Measurements from ENCODE around the gene GADD45B. TPM values are rescaled to one million over a fixed set of nuclear protein-coding genes. Genes with fewer than 3 reads are reported as not detected.

GADD45B gene
- total and polyA plus RNA-seq, 10 of the 15 experiments (the other 5 are each of a cell fraction or from before 2014, with no cell fraction given), result 2.4 to 180 (median 91.1) TPM

DNA sequence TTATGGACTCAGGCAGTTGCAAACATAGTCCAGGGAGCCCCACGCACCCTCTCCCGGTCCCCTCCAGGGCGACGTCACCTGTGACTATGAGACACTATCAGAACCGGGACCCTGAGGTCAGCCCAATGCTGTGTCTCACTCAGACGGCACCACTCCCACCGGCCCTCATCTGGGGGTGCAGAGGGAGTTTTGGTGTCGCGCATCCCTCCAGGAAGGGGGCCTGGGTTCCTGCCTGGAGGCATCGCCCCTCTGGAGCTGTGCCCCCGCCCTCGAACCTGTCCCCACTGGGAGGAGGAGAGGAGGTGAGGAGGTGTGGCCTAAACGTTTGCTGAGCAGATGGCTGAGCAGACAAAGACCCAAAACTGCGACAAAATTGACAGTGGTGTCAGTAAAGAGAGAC lies 51.2 kb downstream of the GADD45B start:
- Histone ChIP-seq H3K4me1 (ENCODE audit: control insufficient read depth, insufficient read depth, low read length) (no peaks in the 10 kb centered on the region), H3K4me3 (no peak overlapping the region), H3K4me2 (ENCODE audit: control insufficient read depth, insufficient read depth) (no peak overlapping the region), H3K27me3 (replicated peaks in 1 of 2; ENCODE audit: control insufficient read depth in 2 of 2, insufficient read depth in 2 of 2, low read length in 1 of 2) (no peaks in the 10 kb centered on the region), H3K9me3 (replicated peaks; ENCODE audit: control insufficient read depth, insufficient read depth, low read length) (no peaks in the 10 kb centered on the region), H3K36me3 (ENCODE audit: control insufficient read depth in 2 of 2, insufficient read depth in 2 of 2, low read length in 1 of 2) (no peaks in the 10 kb centered on the region), H2AFZ (ENCODE audit: control insufficient read depth, low read depth, low read length) (no peak overlapping the region), H4K20me1 (ENCODE audit: control insufficient read depth, insufficient read depth) (no peaks in the 10 kb centered on the region), H3K27ac (ENCODE audit: control insufficient read depth, insufficient read depth) (no peak overlapping the region), H3K79me2 (ENCODE audit: control insufficient read depth, insufficient read depth, low read length) (no peaks in the 10 kb centered on the region), H3K9ac (ENCODE audit: control insufficient read depth, insufficient read depth, low read length) (no peak overlapping the region)
- DNase-seq (ENCODE audit: low read depth, low spot score) (no peak), ATAC-seq (no peak), FAIRE-seq (no peak)
- intact Hi-C loops (cut with micrococcal nuclease; ENCODE audit: unreplicated experiment), result no loop called here
- TF ChIP-seq PAX5 (IDR thresholded peaks at IDR 0.05; ENCODE audit: borderline replicate concordance, low read depth, low read length), result no peak
- CTCF ChIA-PET, result no interaction called here
- RAD21 ChIA-PET (ENCODE audit: unreplicated experiment), result no interaction called here
- POLR2A ChIA-PET, result no interaction called here
- no TSS peak for BruUV-seq (replicated peaks)
- SMC1A ChIA-PET (ENCODE audit: uncharacterized antibody, unreplicated experiment), result no interaction called here
- WGBS (ENCODE audit: insufficient coverage, insufficient replicate concordance, low lambda C conversion rate, missing lambda C conversion rate), result 81% methylated on average over 14 of the region's 14 CpGs
- in situ Hi-C loops (cut with MboI), result no loop called here

DNA sequence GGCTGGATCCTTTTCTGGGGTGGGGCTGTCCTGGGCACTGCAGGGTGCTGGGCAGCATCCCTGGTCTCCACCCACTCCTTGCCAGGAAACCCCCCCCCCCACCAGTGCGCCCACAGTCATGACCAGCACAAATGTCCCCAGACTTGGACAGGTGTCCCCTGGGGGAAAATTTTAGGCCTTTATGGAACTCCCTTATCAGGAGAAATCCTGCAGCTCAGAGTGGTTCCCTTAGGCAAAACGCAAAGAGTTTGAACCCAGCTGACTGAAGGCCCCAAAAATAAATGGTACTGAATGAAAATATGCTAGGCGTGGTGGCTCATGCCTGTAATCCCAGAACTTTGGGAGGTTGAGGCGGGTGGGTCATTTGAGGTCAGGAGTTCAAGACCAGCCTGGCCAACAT lies 51.8 kb downstream of the GADD45B start:
- H3K9ac ChIP-seq (ENCODE audit: control insufficient read depth, insufficient read depth, low read length), result no peak overlapping the region
- no peaks in the 10 kb centered on the region for H3K9me3 ChIP-seq (replicated peaks; ENCODE audit: control insufficient read depth, insufficient read depth, low read length)
- BruUV-seq (replicated peaks), result no TSS peak
- H3K79me2 ChIP-seq (ENCODE audit: control insufficient read depth, insufficient read depth, low read length), result no peaks in the 10 kb centered on the region
- ChIA-PET SMC1A (ENCODE audit: uncharacterized antibody, unreplicated experiment) (interaction anchor here (0.6 kb wide), 1 partner anchor 166 kb away, joined by 3 read pairs; no protein-coding TSS in a partner anchor), POLR2A (no interaction called here), RAD21 (ENCODE audit: unreplicated experiment) (interaction anchor here (1.3 kb wide), 1 partner anchor 48 kb away, joined by 4 read pairs; no protein-coding TSS in a partner anchor), CTCF (no interaction called here)
- in situ Hi-C loops (cut with MboI) (no loop called here), intact Hi-C loops (cut with micrococcal nuclease; ENCODE audit: unreplicated experiment) (no loop called here)
- H3K4me3 ChIP-seq, result no peak overlapping the region
- TF ChIP-seq BCL3 (IDR thresholded peaks at IDR 0.05; ENCODE audit: borderline replicate concordance, insufficient read depth, low read depth, low read length, poor library complexity, severe bottlenecking), result no peak
- no peak for TF ChIP-seq CBX5 (IDR thresholded peaks at IDR 0.05; ENCODE audit: low read depth)
- TF ChIP-seq BACH1 (IDR thresholded peaks at IDR 0.05; ENCODE audit: borderline replicate concordance), result no peak
- H3K27ac ChIP-seq (ENCODE audit: control insufficient read depth, insufficient read depth), result no peak overlapping the region
- no peaks in the 10 kb centered on the region for H3K4me1 ChIP-seq (ENCODE audit: control insufficient read depth, insufficient read depth, low read length)
- no peak for ATAC-seq
- WGBS (ENCODE audit: insufficient coverage, insufficient replicate concordance, low lambda C conversion rate, missing lambda C conversion rate), result 94% methylated on average over 4 of the region's 4 CpGs
- H4K20me1 ChIP-seq (ENCODE audit: control insufficient read depth, insufficient read depth), result no peaks in the 10 kb centered on the region
- no peak for FAIRE-seq
- H2AFZ ChIP-seq (ENCODE audit: control insufficient read depth, low read depth, low read length), result no peak overlapping the region
- no peak for DNase-seq (ENCODE audit: low read depth, low spot score)
- no peaks in the 10 kb centered on the region for H3K36me3 ChIP-seq (ENCODE audit: control insufficient read depth in 2 of 2, insufficient read depth in 2 of 2, low read length in 1 of 2)
- no peak overlapping the region for H3K4me2 ChIP-seq (ENCODE audit: control insufficient read depth, insufficient read depth)
- no peaks in the 10 kb centered on the region for H3K27me3 ChIP-seq (replicated peaks in 1 of 2; ENCODE audit: control insufficient read depth in 2 of 2, insufficient read depth in 2 of 2, low read length in 1 of 2)

Small RNA genes within 50 kb of the gene (microRNA-seq; reads per million reads assigned to microRNA genes)
- gene MIR7108, result 3.6 reads per million, percentile 21 among the genes with 10 or more reads in this experiment

Small RNA genes within 50 kb of the gene (small RNA-seq; reads per million reads assigned to genes)
- not detected for gene RNU6-993P

Other genes starting within 250 kb of the GADD45B start
Only the 7 nearest of the 13 such genes appear.
- gene PEAK3, start 194.0 kb upstream of the GADD45B start, total RNA-seq (2014; rRNA removed), result not detected in 2 replicates
- gene PEAK3, start 194.0 kb upstream of the GADD45B start, total RNA-seq (2014; rRNA removed; fragmentation: Illumina TruSeq; extraction: Trizol), result not detected in 2 replicates
- gene PEAK3, start 194.0 kb upstream of the GADD45B start, total RNA-seq (2021), result 0.10 and 0.13 TPM in 2 replicates
- gene PEAK3, start 194.0 kb upstream of the GADD45B start, polyA plus RNA-seq (2011; rRNA removed), result 0.03 TPM in 1 of 2 replicates, not detected in the other
- gene PEAK3, start 194.0 kb upstream of the GADD45B start, polyA plus RNA-seq (2014; fragmentation: Illumina TruSeq; extraction: Trizol), result not detected in 2 replicates
- gene PEAK3, start 194.0 kb upstream of the GADD45B start, polyA plus RNA-seq (2014; fragmentation: Nextera tagmentation; extraction: Ambion mirVana), result not detected
- gene PEAK3, start 194.0 kb upstream of the GADD45B start, polyA plus RNA-seq (2014; rRNA removed), result not detected in 2 replicates
- under 1 TPM in 1 of 2 experiments, not detected in 1; 0.05 TPM for gene PEAK3, start 194.0 kb upstream of the GADD45B start, polyA plus RNA-seq (2016; fragmentation: Nextera tagmentation; extraction: Ambion mirVana)
- gene LINGO3, start 168.0 kb upstream of the GADD45B start, total RNA-seq (2014; rRNA removed), result 0.22 and 0.40 TPM in 2 replicates
- 0.09 TPM in 1 of 2 replicates, not detected in the other for gene LINGO3, start 168.0 kb upstream of the GADD45B start, total RNA-seq (2014; rRNA removed; fragmentation: Illumina TruSeq; extraction: Trizol)
- 0.27 and 0.33 TPM in 2 replicates for gene LINGO3, start 168.0 kb upstream of the GADD45B start, total RNA-seq (2021)
- not detected in 2 replicates for gene LINGO3, start 168.0 kb upstream of the GADD45B start, polyA plus RNA-seq (2011; rRNA removed)
- gene LINGO3, start 168.0 kb upstream of the GADD45B start, polyA plus RNA-seq (2014; fragmentation: Illumina TruSeq; extraction: Trizol), result not detected in 2 replicates
- gene LINGO3, start 168.0 kb upstream of the GADD45B start, polyA plus RNA-seq (2014; fragmentation: Nextera tagmentation; extraction: Ambion mirVana), result not detected
- gene LINGO3, start 168.0 kb upstream of the GADD45B start, polyA plus RNA-seq (2014; rRNA removed), result 0.05 and 0.09 TPM in 2 replicates
- gene LINGO3, start 168.0 kb upstream of the GADD45B start, polyA plus RNA-seq (2016; fragmentation: Nextera tagmentation; extraction: Ambion mirVana), result 1 to 10 TPM; 1.2 to 2.0 TPM
- gene LSM7, start 147.5 kb upstream of the GADD45B start, total RNA-seq (2014; rRNA removed), result 253 and 300 TPM in 2 replicates
- 138 and 148 TPM in 2 replicates for gene LSM7, start 147.5 kb upstream of the GADD45B start, total RNA-seq (2014; rRNA removed; fragmentation: Illumina TruSeq; extraction: Trizol)
- 205 and 211 TPM in 2 replicates for gene LSM7, start 147.5 kb upstream of the GADD45B start, total RNA-seq (2021)
- gene LSM7, start 147.5 kb upstream of the GADD45B start, polyA plus RNA-seq (2011; rRNA removed), result 193 and 274 TPM in 2 replicates
- gene LSM7, start 147.5 kb upstream of the GADD45B start, polyA plus RNA-seq (2014; fragmentation: Illumina TruSeq; extraction: Trizol), result 34.5 and 107 TPM in 2 replicates
- gene LSM7, start 147.5 kb upstream of the GADD45B start, polyA plus RNA-seq (2014; fragmentation: Nextera tagmentation; extraction: Ambion mirVana), result 100 to 1,000 TPM in 1 of 2 experiments, 10 to 100 TPM in 1; 24.4 to 108 TPM
- gene LSM7, start 147.5 kb upstream of the GADD45B start, polyA plus RNA-seq (2014; rRNA removed), result 424 and 461 TPM in 2 replicates
- 100 to 1,000 TPM; 230 to 273 TPM for gene LSM7, start 147.5 kb upstream of the GADD45B start, polyA plus RNA-seq (2016; fragmentation: Nextera tagmentation; extraction: Ambion mirVana)
- 19.2 and 26.0 TPM in 2 replicates for gene SPPL2B, start 147.4 kb upstream of the GADD45B start, total RNA-seq (2014; rRNA removed)
- gene SPPL2B, start 147.4 kb upstream of the GADD45B start, total RNA-seq (2014; rRNA removed; fragmentation: Illumina TruSeq; extraction: Trizol), result 6.4 and 7.8 TPM in 2 replicates
- 47.6 and 56.5 TPM in 2 replicates for gene SPPL2B, start 147.4 kb upstream of the GADD45B start, total RNA-seq (2021)
- gene SPPL2B, start 147.4 kb upstream of the GADD45B start, polyA plus RNA-seq (2011; rRNA removed), result 7.6 and 10.6 TPM in 2 replicates
- 2.1 and 5.0 TPM in 2 replicates for gene SPPL2B, start 147.4 kb upstream of the GADD45B start, polyA plus RNA-seq (2014; fragmentation: Illumina TruSeq; extraction: Trizol)
- under 1 TPM; 0.29 to 0.40 TPM for gene SPPL2B, start 147.4 kb upstream of the GADD45B start, polyA plus RNA-seq (2014; fragmentation: Nextera tagmentation; extraction: Ambion mirVana)
- gene SPPL2B, start 147.4 kb upstream of the GADD45B start, polyA plus RNA-seq (2014; rRNA removed), result 55.5 and 65.7 TPM in 2 replicates
- gene SPPL2B, start 147.4 kb upstream of the GADD45B start, polyA plus RNA-seq (2016; fragmentation: Nextera tagmentation; extraction: Ambion mirVana), result 10 to 100 TPM; 33.8 to 34.7 TPM
- not detected in 2 replicates for gene TMPRSS9, start 115.9 kb upstream of the GADD45B start, total RNA-seq (2014; rRNA removed)
- gene TMPRSS9, start 115.9 kb upstream of the GADD45B start, total RNA-seq (2014; rRNA removed; fragmentation: Illumina TruSeq; extraction: Trizol), result not detected in 2 replicates
- not detected in 2 replicates for gene TMPRSS9, start 115.9 kb upstream of the GADD45B start, total RNA-seq (2021)
- gene TMPRSS9, start 115.9 kb upstream of the GADD45B start, polyA plus RNA-seq (2011; rRNA removed), result not detected in 2 replicates
- not detected in 2 replicates for gene TMPRSS9, start 115.9 kb upstream of the GADD45B start, polyA plus RNA-seq (2014; fragmentation: Illumina TruSeq; extraction: Trizol)
- not detected for gene TMPRSS9, start 115.9 kb upstream of the GADD45B start, polyA plus RNA-seq (2014; fragmentation: Nextera tagmentation; extraction: Ambion mirVana)
- 0.09 TPM in 1 of 2 replicates, not detected in the other for gene TMPRSS9, start 115.9 kb upstream of the GADD45B start, polyA plus RNA-seq (2014; rRNA removed)
- gene TMPRSS9, start 115.9 kb upstream of the GADD45B start, polyA plus RNA-seq (2016; fragmentation: Nextera tagmentation; extraction: Ambion mirVana), result under 1 TPM in 1 of 2 experiments, not detected in 1; 0.24 TPM
- gene TIMM13, start 48.5 kb upstream of the GADD45B start, total RNA-seq (2014; rRNA removed), result 69.5 and 80.8 TPM in 2 replicates
- gene TIMM13, start 48.5 kb upstream of the GADD45B start, total RNA-seq (2014; rRNA removed; fragmentation: Illumina TruSeq; extraction: Trizol), result 28.3 and 34.4 TPM in 2 replicates
- gene TIMM13, start 48.5 kb upstream of the GADD45B start, total RNA-seq (2021), result 151 and 160 TPM in 2 replicates
- 17.1 and 38.9 TPM in 2 replicates for gene TIMM13, start 48.5 kb upstream of the GADD45B start, polyA plus RNA-seq (2011; rRNA removed)
- 1.6 and 9.9 TPM in 2 replicates for gene TIMM13, start 48.5 kb upstream of the GADD45B start, polyA plus RNA-seq (2014; fragmentation: Illumina TruSeq; extraction: Trizol)
- 10 to 100 TPM; 17.9 to 46.3 TPM for gene TIMM13, start 48.5 kb upstream of the GADD45B start, polyA plus RNA-seq (2014; fragmentation: Nextera tagmentation; extraction: Ambion mirVana)
- gene TIMM13, start 48.5 kb upstream of the GADD45B start, polyA plus RNA-seq (2014; rRNA removed), result 82.1 and 111 TPM in 2 replicates
- 100 to 1,000 TPM; 200 to 205 TPM for gene TIMM13, start 48.5 kb upstream of the GADD45B start, polyA plus RNA-seq (2016; fragmentation: Nextera tagmentation; extraction: Ambion mirVana)
- gene LMNB2, start 19.2 kb upstream of the GADD45B start, total RNA-seq (2014; rRNA removed), result 98.7 and 107 TPM in 2 replicates
- 63.4 and 66.4 TPM in 2 replicates for gene LMNB2, start 19.2 kb upstream of the GADD45B start, total RNA-seq (2014; rRNA removed; fragmentation: Illumina TruSeq; extraction: Trizol)
- gene LMNB2, start 19.2 kb upstream of the GADD45B start, total RNA-seq (2021), result 117 and 118 TPM in 2 replicates
- gene LMNB2, start 19.2 kb upstream of the GADD45B start, polyA plus RNA-seq (2011; rRNA removed), result 62.9 and 98.1 TPM in 2 replicates
- gene LMNB2, start 19.2 kb upstream of the GADD45B start, polyA plus RNA-seq (2014; fragmentation: Illumina TruSeq; extraction: Trizol), result 80.1 and 121 TPM in 2 replicates
- gene LMNB2, start 19.2 kb upstream of the GADD45B start, polyA plus RNA-seq (2014; fragmentation: Nextera tagmentation; extraction: Ambion mirVana), result 1 to 10 TPM in 1 of 2 experiments, under 1 TPM in 1; 0.61 to 1.9 TPM
- gene LMNB2, start 19.2 kb upstream of the GADD45B start, polyA plus RNA-seq (2014; rRNA removed), result 94.8 and 108 TPM in 2 replicates
- 10 to 100 TPM; 10.4 to 47.3 TPM for gene LMNB2, start 19.2 kb upstream of the GADD45B start, polyA plus RNA-seq (2016; fragmentation: Nextera tagmentation; extraction: Ambion mirVana)